Brain microvascular endothelial cell (primary cell): ENCODE data around the gene FBXO31.

Experiments
- DNase-seq: peaks from one replicate; pipeline ENCODE4 v3.0.0-alpha.2; 2020
- H3K27ac ChIP-seq: fragments of 250-450 bp; sonication (Bioruptor Pico); 2 replicates; pipeline ENCODE4 v1.5.1; 2020; ENCODE audit warnings: mild to moderate bottlenecking, moderate library complexity
- H3K27me3 ChIP-seq: fragments of 250-450 bp; sonication (Bioruptor Pico); replicated peaks from 2 replicates; pipeline ENCODE4 v1.5.1; 2020; ENCODE audit warnings: mild to moderate bottlenecking
- H3K36me3 ChIP-seq: fragments of 250-450 bp; sonication (Bioruptor Pico); replicated peaks from 2 replicates; pipeline ENCODE4 v1.5.1; 2020; ENCODE audit warnings: mild to moderate bottlenecking
- H3K4me3 ChIP-seq: 2 replicates; pipeline ENCODE4 v1.5.1; 2011; ENCODE audit warnings: low read depth, mild to moderate bottlenecking, control low read depth, low read length, moderate library complexity
- CTCF ChIP-seq: IDR thresholded peaks from 2 replicates; pipeline ENCODE4 v1.5.1; 2011; ENCODE audit warnings: low read depth, mild to moderate bottlenecking, moderate library complexity, low read length, control low read depth, inconsistent platforms; ENCODE audit errors: missing control alignments
- in situ Hi-C: cut with HindIII; loops from 2 replicates; pipeline ENCODE4 v1.10.0; 2017; ENCODE audit warnings: low sequenced_read_pairs, low pct_ligation_motif_present

FBXO31 gene

GRCh38 chr16:87346517-87347060 lies 37.0 kb downstream of the FBXO31 start:
- in situ Hi-C loops: no loop called here
- Histone ChIP-seq H3K27me3 (no peaks in the 10 kb centered on the region), H3K36me3 (peaks cover 34% of the 10 kb centered on the region)

GRCh38 chr16:87345726-87346424 lies 37.7 kb downstream of the FBXO31 start:
- no peak for TF ChIP-seq CTCF
- Histone ChIP-seq H3K27me3 (no peaks in the 10 kb centered on the region), H3K36me3 (peaks cover 39% of the 10 kb centered on the region), H3K27ac (no peak overlapping the region), H3K4me3 (no peak overlapping the region)
- in situ Hi-C loops: no loop called here
- DNase-seq: no peak

More at GRCh38 chr16:87346517-87347060, 37.0 kb downstream of the FBXO31 start:
- no peak for DNase-seq
- Histone ChIP-seq H3K4me3 (no peak overlapping the region), H3K27ac (no peak overlapping the region)
- no peak for TF ChIP-seq CTCF

- no peak overlapping the region for H3K27ac ChIP-seq
- H3K36me3 ChIP-seq: peaks cover 42% of the 10 kb centered on the region
- DNase-seq: no peak
- H3K27me3 ChIP-seq: no peaks in the 10 kb centered on the region
- no peak overlapping the region for H3K4me3 ChIP-seq
- no peak for TF ChIP-seq CTCF
- in situ Hi-C loops: no loop called here
Measured at GRCh38 chr16:87344931-87345631, 38.5 kb downstream of the FBXO31 start.

GRCh38 chr16:87344165-87344930 lies 39.2 kb downstream of the FBXO31 start:
- no peak for TF ChIP-seq CTCF
- H3K36me3 ChIP-seq: peaks cover 42% of the 10 kb centered on the region
- in situ Hi-C loops: no loop called here
- no peak for DNase-seq
- no peaks in the 10 kb centered on the region for H3K27me3 ChIP-seq
- H3K4me3 ChIP-seq: no peak overlapping the region
- no peak overlapping the region for H3K27ac ChIP-seq

- no peaks in the 10 kb centered on the region for H3K27me3 ChIP-seq
- H3K27ac ChIP-seq: no peak overlapping the region
- in situ Hi-C loops: no loop called here
- no peak overlapping the region for H3K4me3 ChIP-seq
- TF ChIP-seq CTCF: no peak
- H3K36me3 ChIP-seq: peaks cover 45% of the 10 kb centered on the region
- no peak for DNase-seq
Measured at GRCh38 chr16:87343753-87344050, 39.9 kb downstream of the FBXO31 start.
